Myocyte (in vitro differentiated cells): ENCODE data around the gene PZP. TPM values are rescaled to one million over a fixed set of nuclear protein-coding genes. Genes with fewer than 3 reads are reported as not detected.
"Not testable (repeated sequence)": the region's sequence is repeated elsewhere in the genome, so short reads cannot be mapped to it uniquely, and the experiment has no call there.

Experiments used
- DNase-seq: peaks from one replicate; pipeline ENCODE4 v3.0.0-alpha.2; 2012; ENCODE audit warnings: low read depth
- total RNA-seq: library from RNA; depleted of rRNA; stranded (reverse); fragments of >200 nt; gene quantifications from 2 replicates; pipeline ENCODE4 v1.2.3, GENCODE V29; 2014

Gene PZP
- total RNA-seq, 1 donor from 2014 or later, result not detected

GRCh38 chr12:9184276-9184675 is 23.9 kb downstream of the PZP start:
- no peak for DNase-seq

DNA sequence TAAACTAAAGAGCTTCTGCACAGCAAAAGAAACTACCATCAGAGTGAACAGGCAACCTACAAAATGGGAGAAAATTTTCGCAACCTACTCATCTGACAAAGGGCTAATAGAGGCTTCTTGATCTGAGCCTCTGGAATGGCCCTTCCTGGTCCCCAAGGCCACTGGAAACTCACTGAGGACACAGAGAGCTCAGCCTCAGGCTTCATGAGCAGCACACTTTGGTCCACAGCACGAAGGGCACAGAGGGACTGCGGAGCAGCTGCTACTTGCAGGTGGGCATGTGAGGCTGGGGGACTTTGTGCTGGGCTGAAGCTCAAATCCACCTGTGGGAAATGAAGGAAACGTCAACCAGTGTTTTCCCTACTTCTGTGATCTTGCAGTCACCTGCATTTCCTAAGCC is 27.4 kb downstream of the PZP start:
- DNase-seq, result no peak

GRCh38 chr12:9179781-9180180 is 28.4 kb downstream of the PZP start:
- no peak for DNase-seq

GRCh38 chr12:9169979-9170634 is 38.1 kb downstream of the PZP start:
- no peak for DNase-seq

DNA sequence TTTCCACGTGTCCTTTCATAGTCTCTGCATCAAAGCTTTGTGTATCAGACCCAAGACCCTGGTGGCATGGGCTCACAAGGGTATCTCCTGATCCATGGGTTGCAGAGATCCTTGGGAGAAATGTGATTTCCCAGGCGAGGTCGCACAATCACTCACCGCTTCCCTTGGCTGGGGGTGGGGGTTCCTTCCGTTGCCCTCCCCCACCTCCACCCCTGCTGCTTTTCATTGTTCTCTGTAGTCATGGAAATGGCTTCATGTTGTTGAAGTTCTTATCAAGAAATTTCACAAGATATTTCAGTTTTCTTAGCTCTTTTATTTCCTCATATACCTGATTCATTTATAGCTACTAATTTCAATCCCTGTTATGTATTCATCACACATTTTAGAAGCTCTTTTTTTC is 40.9 kb downstream of the PZP start:
- not testable (repeated sequence) for DNase-seq

DNA sequence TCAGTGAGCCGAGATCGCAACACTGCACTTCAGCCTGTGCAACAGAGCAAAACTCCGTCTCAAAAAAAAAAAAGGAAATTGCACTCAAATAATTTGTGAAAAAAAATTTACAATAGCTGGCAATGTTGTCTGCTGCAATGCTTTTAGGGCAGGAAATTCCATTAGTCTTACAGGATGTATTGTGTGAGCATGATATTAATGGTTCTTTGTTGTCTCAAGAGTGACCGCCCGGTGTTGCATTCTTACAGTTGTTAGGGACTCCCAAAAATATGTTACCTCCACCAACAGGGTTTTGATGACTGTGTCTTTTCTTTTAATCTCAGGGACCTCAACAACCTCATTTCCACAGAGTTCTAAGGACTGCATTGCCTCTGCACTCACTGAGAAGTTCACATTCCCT is 44.8 kb downstream of the PZP start:
- no peak for DNase-seq

DNA sequence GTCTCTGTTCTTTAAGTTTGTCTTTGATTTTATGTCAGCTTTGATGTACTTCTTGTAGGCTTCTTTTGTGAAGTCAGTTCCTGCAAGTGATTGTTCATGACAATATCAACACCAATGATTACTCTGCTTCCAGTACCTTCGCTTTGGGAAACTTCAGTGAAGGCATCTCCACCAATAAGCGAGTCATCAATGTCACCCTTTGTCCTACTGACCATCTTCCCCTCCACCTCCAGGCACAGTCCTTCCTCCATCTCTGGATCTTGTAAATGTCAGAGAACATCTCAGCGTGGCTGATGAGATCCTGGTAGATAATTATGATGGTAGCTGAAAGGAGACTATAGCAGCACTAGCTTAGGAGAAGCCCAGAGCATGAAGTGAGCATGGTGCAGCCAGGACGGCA is 52.1 kb downstream of the PZP start:
- no peak for DNase-seq

DNA sequence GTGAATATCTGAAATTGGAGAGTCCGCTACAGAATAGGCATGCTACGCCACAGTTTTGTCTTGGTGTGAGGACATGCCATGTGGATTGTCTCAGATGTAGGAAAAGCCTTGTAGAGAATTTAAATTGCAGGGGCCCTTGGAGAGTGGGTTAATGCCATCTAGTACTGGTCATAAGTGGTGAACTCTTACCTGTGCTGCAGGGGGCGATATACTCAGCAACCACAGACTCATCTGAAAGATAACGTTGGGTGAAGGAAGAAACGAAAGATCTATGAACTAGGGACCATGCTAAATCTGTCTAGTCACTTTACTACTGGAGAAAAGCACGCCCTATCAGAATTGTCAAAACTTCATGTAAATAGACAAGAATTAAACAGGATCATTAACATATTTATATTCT is 58.8 kb downstream of the PZP start:
- no peak for DNase-seq

- peak; percentile 52 for DNase-seq
These were observed 59.3 kb downstream of the PZP start for GRCh38 chr12:9148926-9149325.

DNA sequence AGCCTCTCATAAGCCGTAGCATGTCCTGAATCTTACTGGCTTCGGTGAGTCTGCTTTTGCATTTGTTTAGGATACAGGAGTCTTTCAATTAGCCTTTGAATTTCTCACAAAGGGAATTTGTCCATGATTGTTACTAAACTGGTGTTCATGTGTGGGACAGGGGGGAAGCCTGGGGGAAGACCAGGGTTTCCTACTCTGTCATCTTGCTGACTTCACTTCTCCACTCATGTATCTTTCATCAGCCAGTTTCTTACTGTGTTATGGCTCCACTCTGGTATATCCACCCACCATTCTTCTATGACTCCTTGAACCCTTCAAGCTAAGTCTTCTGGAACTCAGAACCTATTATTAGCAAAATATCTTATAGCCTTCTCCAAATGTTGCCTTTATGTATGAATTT is 60.7 kb downstream of the PZP start:
- DNase-seq, result no peak

GRCh38 chr12:9144730-9145106 is 63.5 kb downstream of the PZP start:
- DNase-seq, result peak; percentile 83

DNA sequence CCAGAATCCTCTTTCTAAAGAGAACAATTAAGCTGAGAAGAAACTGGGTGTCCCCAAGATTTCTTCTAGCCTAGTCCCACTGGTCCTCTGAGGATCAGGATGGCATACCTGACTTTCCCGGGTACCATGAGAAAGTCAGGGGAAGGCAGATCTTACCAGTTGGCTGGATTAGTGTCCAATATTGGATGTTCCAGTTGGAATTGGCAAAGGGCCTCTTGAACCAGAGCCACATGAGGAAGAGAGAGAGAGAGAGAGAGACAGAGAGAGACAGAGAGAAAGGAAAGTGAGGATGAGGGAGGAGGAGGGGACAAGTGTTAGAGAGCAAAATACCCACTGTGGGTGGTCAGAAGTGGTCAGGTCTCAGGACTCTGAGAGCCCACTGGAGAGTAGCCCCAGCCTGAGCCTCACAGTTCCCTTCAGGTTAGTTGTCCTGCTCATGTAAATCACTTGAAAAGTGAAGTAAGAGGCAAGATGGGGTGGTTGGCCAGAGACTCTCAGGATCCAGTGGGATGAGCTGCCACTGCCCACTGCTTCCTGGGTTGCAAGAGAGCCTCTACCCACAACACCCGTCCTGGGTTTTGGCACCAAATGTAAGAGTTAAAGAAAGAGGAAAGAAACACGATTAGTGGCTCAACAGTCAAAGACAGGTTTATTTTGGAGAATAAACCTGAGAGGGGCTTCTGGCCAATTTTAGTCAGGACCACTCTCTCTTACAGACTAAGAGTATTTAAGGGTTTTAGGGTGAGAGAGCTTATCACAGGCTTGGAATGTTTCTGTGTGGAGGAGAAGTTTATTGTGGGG is 64.1 kb downstream of the PZP start:
- DNase-seq, result peak; percentile 37

GRCh38 chr12:9143137-9143536 is 65.1 kb downstream of the PZP start:
- no peak for DNase-seq

- peak; percentile 73 for DNase-seq
These were observed 68.5 kb downstream of the PZP start for GRCh38 chr12:9139588-9140290.

GRCh38 chr12:9135903-9136310 is 72.3 kb downstream of the PZP start:
- DNase-seq, result no peak

- peak; percentile 21 for DNase-seq
These were observed 73.1 kb downstream of the PZP start for GRCh38 chr12:9134981-9135628.

DNA sequence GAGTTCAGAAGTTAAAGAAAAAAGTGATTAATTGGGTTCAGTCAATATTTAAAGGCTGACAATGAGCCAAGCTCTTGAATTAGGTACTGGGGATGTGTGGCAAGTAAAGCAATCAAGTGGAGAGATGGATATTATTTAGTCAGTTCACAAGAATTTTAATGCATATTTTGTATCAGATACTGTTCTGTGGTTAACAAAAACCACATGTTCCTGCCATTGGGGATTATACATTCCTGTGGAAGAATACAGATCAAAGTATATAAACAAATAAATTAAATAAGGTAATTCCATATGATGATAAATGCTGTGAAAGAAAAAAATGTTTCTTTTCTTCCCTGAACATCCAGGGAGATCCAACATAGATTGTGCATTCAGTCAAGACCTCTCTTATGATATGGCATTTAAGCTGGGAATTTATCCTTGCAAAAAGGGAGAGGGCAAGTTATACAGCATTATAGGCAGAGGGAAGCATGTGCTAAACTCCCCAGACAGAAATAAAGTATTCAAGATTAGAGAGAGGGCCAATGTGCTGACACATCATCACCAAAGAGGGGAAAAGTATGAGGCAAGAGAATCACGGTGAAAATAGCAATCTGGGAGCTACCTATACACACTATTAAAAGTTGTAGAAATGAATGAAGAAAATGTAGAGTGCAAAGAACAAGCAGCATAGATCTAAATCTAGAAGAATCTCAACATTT is 74.8 kb downstream of the PZP start:
- DNase-seq, result no peak

DNA sequence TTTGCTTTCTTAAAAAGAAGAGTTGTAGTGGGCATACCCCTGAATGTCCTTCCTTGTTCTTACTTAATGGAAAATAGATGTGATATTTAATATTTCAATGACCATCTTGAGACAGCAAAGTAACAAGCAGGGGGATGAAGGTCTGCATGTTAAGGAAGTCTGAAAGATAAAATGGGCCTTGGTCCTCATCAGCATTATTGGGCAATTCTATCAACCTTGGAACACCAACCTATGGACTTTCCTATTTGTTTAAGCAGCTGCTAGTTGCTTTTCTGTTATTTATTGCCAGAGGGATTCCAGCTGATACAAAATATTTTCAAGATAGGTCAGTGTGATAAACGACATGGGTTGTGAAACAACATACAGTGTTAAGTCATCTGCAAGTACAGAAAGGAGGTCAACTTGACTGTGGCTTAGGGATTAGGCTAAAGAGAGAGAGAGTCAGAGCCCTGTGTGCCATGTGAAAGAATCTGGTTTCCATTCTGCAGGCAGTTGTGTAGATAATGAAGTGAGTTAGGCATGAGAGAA is 76.1 kb downstream of the PZP start:
- DNase-seq, result no peak

GRCh38 chr12:9130244-9130643 is 78.0 kb downstream of the PZP start:
- no peak for DNase-seq

GRCh38 chr12:9127936-9128663 is 80.1 kb downstream of the PZP start:
- no peak for DNase-seq
